ENCODE results near the gene NDUFS7.

- TF ChIP-seq CTCF (IDR thresholded peaks at IDR 0.05), result no peak
- no peak for TF ChIP-seq POLR2A (IDR thresholded peaks at IDR 0.05)
Observed at GRCh38 chr19:1412995-1413800, 29.5 kb downstream of the NDUFS7 start.
